Prostate gland (tissue), 2 donors: ENCODE measurements around the gene MTCH1.

Source experiments
- POLR2A ChIP-seq: fragments of 450-650 bp; IDR thresholded peaks from one replicate; pipeline ENCODE4 v1.6.1; 2016; ENCODE audit warnings: antibody characterized with exemption, mild to moderate bottlenecking
- POLR2AphosphoS5 ChIP-seq: sonication (generic); formaldehyde crosslinking; IDR thresholded peaks from one replicate; pipeline ENCODE4 v1.6.1; 2017; ENCODE audit warnings: antibody characterized with exemption
- TF ChIP-seq, protein P1 (sequence below), 4 experiments: fragments of 200-600 bp in 2 of 4; fragments of 450-650 bp in 2 of 4; sonication (generic) in 2 of 4; IDR thresholded peaks; 1 replicate in 3 of 4; 2 replicates in 1 of 4; pipeline ENCODE4 v1.5.1; 2016 to 2019; ENCODE audit warnings: antibody characterized with exemption in 4 of 4, mild to moderate bottlenecking in 2 of 4, moderate library complexity in 2 of 4

- TF ChIP-seq, protein P1, sequence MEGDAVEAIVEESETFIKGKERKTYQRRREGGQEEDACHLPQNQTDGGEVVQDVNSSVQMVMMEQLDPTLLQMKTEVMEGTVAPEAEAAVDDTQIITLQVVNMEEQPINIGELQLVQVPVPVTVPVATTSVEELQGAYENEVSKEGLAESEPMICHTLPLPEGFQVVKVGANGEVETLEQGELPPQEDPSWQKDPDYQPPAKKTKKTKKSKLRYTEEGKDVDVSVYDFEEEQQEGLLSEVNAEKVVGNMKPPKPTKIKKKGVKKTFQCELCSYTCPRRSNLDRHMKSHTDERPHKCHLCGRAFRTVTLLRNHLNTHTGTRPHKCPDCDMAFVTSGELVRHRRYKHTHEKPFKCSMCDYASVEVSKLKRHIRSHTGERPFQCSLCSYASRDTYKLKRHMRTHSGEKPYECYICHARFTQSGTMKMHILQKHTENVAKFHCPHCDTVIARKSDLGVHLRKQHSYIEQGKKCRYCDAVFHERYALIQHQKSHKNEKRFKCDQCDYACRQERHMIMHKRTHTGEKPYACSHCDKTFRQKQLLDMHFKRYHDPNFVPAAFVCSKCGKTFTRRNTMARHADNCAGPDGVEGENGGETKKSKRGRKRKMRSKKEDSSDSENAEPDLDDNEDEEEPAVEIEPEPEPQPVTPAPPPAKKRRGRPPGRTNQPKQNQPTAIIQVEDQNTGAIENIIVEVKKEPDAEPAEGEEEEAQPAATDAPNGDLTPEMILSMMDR (IDR thresholded peaks at IDR 0.05): no peak
- TF ChIP-seq POLR2A (no peak), POLR2AphosphoS5 (peak; percentile 79)
Observed at GRCh38 chr6:36997811-36998722, 12.1 kb upstream of the MTCH1 start.
